HepG2 (cell line): ENCODE data around the gene ZBTB32. TPM values are rescaled to one million over a fixed set of nuclear protein-coding genes. Genes with fewer than 3 reads are reported as not detected.
A peak's percentile ranks its signal among the peaks of the same experiment; 100 is the strongest.

Source experiments
- AHR ChIP-seq: IDR thresholded peaks from 2 replicates; pipeline ENCODE4 v1.6.1; 2018; ENCODE audit warnings: missing genetic modification reagents, missing compliant biosample characterization
- BRD4 ChIP-seq: sonication (generic); formaldehyde crosslinking; IDR thresholded peaks from 2 replicates; pipeline ENCODE4 v1.4.0; 2020; ENCODE audit warnings: missing genetic modification reagents
- ELF3 ChIP-seq: IDR thresholded peaks from 2 replicates; pipeline ENCODE4 v1.6.1; 2016; ENCODE audit warnings: missing genetic modification reagents, missing compliant biosample characterization
- HDAC2 ChIP-seq: sonication (generic); formaldehyde crosslinking; IDR thresholded peaks from 2 replicates; pipeline ENCODE4 v1.4.0; 2020; ENCODE audit warnings: missing genetic modification reagents
- NAIF1 ChIP-seq: sonication (generic); formaldehyde crosslinking; IDR thresholded peaks from 2 replicates; pipeline ENCODE4 v1.5.0; 2020; ENCODE audit warnings: mild to moderate bottlenecking, missing genetic modification reagents, borderline replicate concordance
- NFKB2 ChIP-seq: sonication (generic); formaldehyde crosslinking; IDR thresholded peaks from 2 replicates; pipeline ENCODE4 v1.4.0; 2020; ENCODE audit warnings: missing genetic modification reagents, borderline replicate concordance
- PRMT3 ChIP-seq: sonication (generic); formaldehyde crosslinking; IDR thresholded peaks from 2 replicates; pipeline ENCODE4 v1.8.1; 2022; ENCODE audit warnings: low read depth, mild to moderate bottlenecking, moderate library complexity, missing genetic modification reagents, borderline replicate concordance
- ZKSCAN1 ChIP-seq: fragments of 150-350 bp; IDR thresholded peaks from 2 replicates; pipeline ENCODE4 v1.6.1; 2014; ENCODE audit warnings: low read length
- ZNF12 ChIP-seq: sonication (generic); formaldehyde crosslinking; IDR thresholded peaks from 2 replicates; pipeline ENCODE4 v1.5.0; 2020; ENCODE audit warnings: missing genetic modification reagents
- ZNF160 ChIP-seq: sonication (generic); formaldehyde crosslinking; IDR thresholded peaks from 2 replicates; pipeline ENCODE4 v1.8.0; 2022; ENCODE audit warnings: mild to moderate bottlenecking, inconsistent platforms, missing genetic modification reagents
- ZNF292 ChIP-seq: sonication (generic); formaldehyde crosslinking; IDR thresholded peaks from 2 replicates; pipeline ENCODE4 v1.8.1; 2022; ENCODE audit warnings: mild to moderate bottlenecking, low read depth, missing genetic modification reagents, borderline replicate concordance
- ZNF317 ChIP-seq: sonication (generic); formaldehyde crosslinking; IDR thresholded peaks from 2 replicates; pipeline ENCODE4 v1.5.0; 2020; ENCODE audit warnings: mild to moderate bottlenecking, missing genetic modification reagents
- ZNF615 ChIP-seq: sonication (generic); formaldehyde crosslinking; IDR thresholded peaks from 2 replicates; pipeline ENCODE4 v1.5.0; 2020; ENCODE audit warnings: mild to moderate bottlenecking, missing genetic modification reagents, borderline replicate concordance
- ZNF720 ChIP-seq: sonication (generic); formaldehyde crosslinking; IDR thresholded peaks from 2 replicates; pipeline ENCODE4 v1.4.0; 2020; ENCODE audit warnings: missing genetic modification reagents
- polyA plus RNA-seq, 8 experiments: library from polyadenylated mRNA; depleted of rRNA in 3 of 8; stranded (reverse) in 7 of 8; unstranded in 1 of 8; fragments of >200 nt; fragmentation: Illumina TruSeq in 4 of 8; extraction: Trizol in 4 of 8; gene quantifications; 2 replicates each; pipeline versions ENCODE4 v1.2.1 to v1.2.3, GENCODE V29; 2011 to 2016; ENCODE audit warnings: low read depth in 4 of 8, missing spikeins in 1 of 8, mixed read lengths in 1 of 8; ENCODE audit not compliant: insufficient read depth in 1 of 8
- total RNA-seq, 5 experiments: library from RNA; depleted of rRNA; stranded (reverse); fragments of >200 nt; fragmentation: Illumina TruSeq; extraction: Trizol; gene quantifications; 2 replicates each; pipeline ENCODE4 v1.2.3, GENCODE V29; 2016; ENCODE audit warnings: low read depth in 1 of 5
- TF ChIP-seq, protein P1 (sequence below): sonication (generic); formaldehyde crosslinking; IDR thresholded peaks from 2 replicates; pipeline ENCODE4 v1.4.0; 2020; ENCODE audit warnings: mild to moderate bottlenecking, missing genetic modification reagents, borderline replicate concordance
- TF ChIP-seq, protein P2 (sequence below): sonication (generic); formaldehyde crosslinking; IDR thresholded peaks from 2 replicates; pipeline ENCODE4 v1.4.0; 2020; ENCODE audit warnings: low read depth, mild to moderate bottlenecking, missing genetic modification reagents
- TF ChIP-seq, protein P3 (sequence below), 2 experiments: sonication (generic) in 1 of 2; formaldehyde crosslinking in 1 of 2; IDR thresholded peaks; 2 replicates each; pipeline versions ENCODE4 v1.4.0 to v1.6.1; 2016 to 2020; ENCODE audit warnings: borderline replicate concordance in 1 of 2, low read depth in 1 of 2, mild to moderate bottlenecking in 1 of 2, missing genetic modification reagents in 1 of 2
- TF ChIP-seq, protein P4 (sequence below): conservative IDR thresholded peaks from 2 replicates; pipeline ENCODE4 v1.6.1; 2018; ENCODE audit warnings: missing genetic modification reagents

Gene ZBTB32
- total and polyA plus RNA-seq, 2 of the 13 experiments (the other 11 are each of a cell fraction or from before 2014, with no cell fraction given), result not detected

DNA sequence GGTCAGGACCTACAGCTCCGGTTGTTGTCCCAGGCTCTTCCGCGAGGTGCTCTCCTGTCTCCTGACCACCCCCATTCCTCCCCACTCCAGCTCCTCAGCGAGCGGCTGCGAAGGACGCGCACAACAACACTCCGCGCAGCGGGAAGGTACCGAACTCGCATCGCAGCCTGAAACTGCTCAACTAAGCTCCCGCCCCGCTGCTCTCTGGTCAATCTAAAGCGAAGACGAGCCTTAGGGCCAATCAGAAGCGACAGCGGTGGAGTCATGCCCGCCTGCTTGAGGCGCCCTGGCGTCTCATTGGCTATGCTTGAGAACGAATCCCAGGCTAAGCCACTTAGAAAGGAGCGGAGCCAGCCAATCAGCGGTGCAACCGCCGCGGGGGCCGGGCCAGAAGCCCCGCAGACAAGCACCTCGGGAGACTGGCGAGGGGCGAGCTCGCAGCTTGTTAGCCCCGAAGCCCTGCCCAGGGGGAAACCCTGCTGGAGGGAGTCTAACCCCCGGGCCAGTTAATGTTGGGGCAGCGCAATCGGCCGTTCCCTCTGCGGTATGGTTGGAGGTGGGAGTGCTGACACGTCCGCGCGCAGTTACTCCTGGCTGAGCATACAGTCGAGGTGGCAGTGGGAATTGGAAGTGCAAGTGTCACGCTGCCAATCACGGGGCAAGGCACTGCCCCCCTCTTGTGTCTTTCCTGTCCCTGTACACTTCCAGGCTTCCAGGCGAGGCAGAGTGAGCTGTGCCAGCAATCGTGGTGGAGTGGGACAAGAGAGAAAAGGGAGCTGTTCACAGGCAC, 1.9 kb upstream of the ZBTB32 start (continued):
- no peak for TF ChIP-seq NAIF1 (CRISPR knock-in tag)
- no peak for TF ChIP-seq ZNF615
- no peak; the same call in 1 of the 2 replicates for TF ChIP-seq NFKB2 (CRISPR knock-in tag)
- no peak for TF ChIP-seq ELF3 (CRISPR knock-in tag)
- TF ChIP-seq, protein P1, sequence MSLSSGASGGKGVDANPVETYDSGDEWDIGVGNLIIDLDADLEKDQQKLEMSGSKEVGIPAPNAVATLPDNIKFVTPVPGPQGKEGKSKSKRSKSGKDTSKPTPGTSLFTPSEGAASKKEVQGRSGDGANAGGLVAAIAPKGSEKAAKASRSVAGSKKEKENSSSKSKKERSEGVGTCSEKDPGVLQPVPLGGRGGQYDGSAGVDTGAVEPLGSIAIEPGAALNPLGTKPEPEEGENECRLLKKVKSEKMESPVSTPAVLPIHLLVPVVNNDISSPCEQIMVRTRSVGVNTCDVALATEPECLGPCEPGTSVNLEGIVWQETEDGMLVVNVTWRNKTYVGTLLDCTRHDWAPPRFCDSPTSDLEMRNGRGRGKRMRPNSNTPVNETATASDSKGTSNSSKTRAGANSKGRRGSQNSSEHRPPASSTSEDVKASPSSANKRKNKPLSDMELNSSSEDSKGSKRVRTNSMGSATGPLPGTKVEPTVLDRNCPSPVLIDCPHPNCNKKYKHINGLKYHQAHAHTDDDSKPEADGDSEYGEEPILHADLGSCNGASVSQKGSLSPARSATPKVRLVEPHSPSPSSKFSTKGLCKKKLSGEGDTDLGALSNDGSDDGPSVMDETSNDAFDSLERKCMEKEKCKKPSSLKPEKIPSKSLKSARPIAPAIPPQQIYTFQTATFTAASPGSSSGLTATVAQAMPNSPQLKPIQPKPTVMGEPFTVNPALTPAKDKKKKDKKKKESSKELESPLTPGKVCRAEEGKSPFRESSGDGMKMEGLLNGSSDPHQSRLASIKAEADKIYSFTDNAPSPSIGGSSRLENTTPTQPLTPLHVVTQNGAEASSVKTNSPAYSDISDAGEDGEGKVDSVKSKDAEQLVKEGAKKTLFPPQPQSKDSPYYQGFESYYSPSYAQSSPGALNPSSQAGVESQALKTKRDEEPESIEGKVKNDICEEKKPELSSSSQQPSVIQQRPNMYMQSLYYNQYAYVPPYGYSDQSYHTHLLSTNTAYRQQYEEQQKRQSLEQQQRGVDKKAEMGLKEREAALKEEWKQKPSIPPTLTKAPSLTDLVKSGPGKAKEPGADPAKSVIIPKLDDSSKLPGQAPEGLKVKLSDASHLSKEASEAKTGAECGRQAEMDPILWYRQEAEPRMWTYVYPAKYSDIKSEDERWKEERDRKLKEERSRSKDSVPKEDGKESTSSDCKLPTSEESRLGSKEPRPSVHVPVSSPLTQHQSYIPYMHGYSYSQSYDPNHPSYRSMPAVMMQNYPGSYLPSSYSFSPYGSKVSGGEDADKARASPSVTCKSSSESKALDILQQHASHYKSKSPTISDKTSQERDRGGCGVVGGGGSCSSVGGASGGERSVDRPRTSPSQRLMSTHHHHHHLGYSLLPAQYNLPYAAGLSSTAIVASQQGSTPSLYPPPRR (CRISPR knock-in tag), result peak; percentile 14; the same call in 1 of the 2 replicates
- no peak for TF ChIP-seq ZNF12 (CRISPR knock-in tag)
- no peak for TF ChIP-seq AHR (CRISPR knock-in tag)
- no peak for TF ChIP-seq ZNF160
- TF ChIP-seq, protein P2, sequence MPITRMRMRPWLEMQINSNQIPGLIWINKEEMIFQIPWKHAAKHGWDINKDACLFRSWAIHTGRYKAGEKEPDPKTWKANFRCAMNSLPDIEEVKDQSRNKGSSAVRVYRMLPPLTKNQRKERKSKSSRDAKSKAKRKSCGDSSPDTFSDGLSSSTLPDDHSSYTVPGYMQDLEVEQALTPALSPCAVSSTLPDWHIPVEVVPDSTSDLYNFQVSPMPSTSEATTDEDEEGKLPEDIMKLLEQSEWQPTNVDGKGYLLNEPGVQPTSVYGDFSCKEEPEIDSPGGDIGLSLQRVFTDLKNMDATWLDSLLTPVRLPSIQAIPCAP (CRISPR knock-in tag), result no peak
- TF ChIP-seq HDAC2 (CRISPR knock-in tag), result no peak
- TF ChIP-seq ZKSCAN1, result no peak
- TF ChIP-seq, protein P3, sequence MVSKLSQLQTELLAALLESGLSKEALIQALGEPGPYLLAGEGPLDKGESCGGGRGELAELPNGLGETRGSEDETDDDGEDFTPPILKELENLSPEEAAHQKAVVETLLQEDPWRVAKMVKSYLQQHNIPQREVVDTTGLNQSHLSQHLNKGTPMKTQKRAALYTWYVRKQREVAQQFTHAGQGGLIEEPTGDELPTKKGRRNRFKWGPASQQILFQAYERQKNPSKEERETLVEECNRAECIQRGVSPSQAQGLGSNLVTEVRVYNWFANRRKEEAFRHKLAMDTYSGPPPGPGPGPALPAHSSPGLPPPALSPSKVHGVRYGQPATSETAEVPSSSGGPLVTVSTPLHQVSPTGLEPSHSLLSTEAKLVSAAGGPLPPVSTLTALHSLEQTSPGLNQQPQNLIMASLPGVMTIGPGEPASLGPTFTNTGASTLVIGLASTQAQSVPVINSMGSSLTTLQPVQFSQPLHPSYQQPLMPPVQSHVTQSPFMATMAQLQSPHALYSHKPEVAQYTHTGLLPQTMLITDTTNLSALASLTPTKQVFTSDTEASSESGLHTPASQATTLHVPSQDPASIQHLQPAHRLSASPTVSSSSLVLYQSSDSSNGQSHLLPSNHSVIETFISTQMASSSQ (IDR thresholded peaks at IDR 0.05; ENCODE audit: low read depth), result no peak
- TF ChIP-seq, protein P3 (CRISPR knock-in tag; IDR thresholded peaks at IDR 0.05; ENCODE audit: borderline replicate concordance), result no peak
- TF ChIP-seq BRD4 (CRISPR knock-in tag), result 0 out of 2 replicates have a peak, but pooled peaks have one; percentile 66
- TF ChIP-seq PRMT3 (CRISPR knock-in tag), result no peak
- TF ChIP-seq ZNF292, result no peak; the same call in 1 of the 2 replicates
- 0 out of 2 replicates have a peak, but pooled peaks have one; percentile 55 for TF ChIP-seq ZNF317 (CRISPR knock-in tag)
- TF ChIP-seq ZNF720 (CRISPR knock-in tag), result no peak
- TF ChIP-seq, protein P4, sequence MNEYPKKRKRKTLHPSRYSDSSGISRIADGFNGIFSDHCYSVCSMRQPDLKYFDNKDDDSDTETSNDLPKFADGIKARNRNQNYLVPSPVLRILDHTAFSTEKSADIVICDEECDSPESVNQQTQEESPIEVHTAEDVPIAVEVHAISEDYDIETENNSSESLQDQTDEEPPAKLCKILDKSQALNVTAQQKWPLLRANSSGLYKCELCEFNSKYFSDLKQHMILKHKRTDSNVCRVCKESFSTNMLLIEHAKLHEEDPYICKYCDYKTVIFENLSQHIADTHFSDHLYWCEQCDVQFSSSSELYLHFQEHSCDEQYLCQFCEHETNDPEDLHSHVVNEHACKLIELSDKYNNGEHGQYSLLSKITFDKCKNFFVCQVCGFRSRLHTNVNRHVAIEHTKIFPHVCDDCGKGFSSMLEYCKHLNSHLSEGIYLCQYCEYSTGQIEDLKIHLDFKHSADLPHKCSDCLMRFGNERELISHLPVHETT (CRISPR knock-in tag), result no peak
